ENCODE results near the gene LRRC25.
A peak's percentile ranks its signal among the peaks of the same experiment; 100 is the strongest.

LRRC25 gene

GRCh38 chr19:18435842-18436670, 38.6 kb upstream of the LRRC25 start:
- no peak for DNase-seq

- no peak for DNase-seq
Observed at GRCh38 chr19:18435178-18435841, 37.9 kb upstream of the LRRC25 start.

- no peak for DNase-seq
Observed at GRCh38 chr19:18434411-18435175, 37.2 kb upstream of the LRRC25 start.

GRCh38 chr19:18433735-18434398, 36.4 kb upstream of the LRRC25 start:
- DNase-seq = no peak

- no peak for DNase-seq
Observed at GRCh38 chr19:18433015-18433691, 35.7 kb upstream of the LRRC25 start.

GRCh38 chr19:18432275-18433014, 35.0 kb upstream of the LRRC25 start:
- DNase-seq = no peak

- no peak for DNase-seq
Observed at GRCh38 chr19:18431351-18432197, 34.2 kb upstream of the LRRC25 start.

GRCh38 chr19:18430417-18431144, 33.2 kb upstream of the LRRC25 start:
- DNase-seq = no peak

GRCh38 chr19:18429717-18430416, 32.4 kb upstream of the LRRC25 start:
- no peak for DNase-seq

GRCh38 chr19:18428787-18429674, 31.6 kb upstream of the LRRC25 start:
- DNase-seq = peak; percentile 69

GRCh38 chr19:18428173-18428786, 30.9 kb upstream of the LRRC25 start:
- peak; percentile 69 for DNase-seq

- DNase-seq = no peak
Observed at GRCh38 chr19:18427743-18428113, 30.3 kb upstream of the LRRC25 start.

GRCh38 chr19:18427080-18427742, 29.8 kb upstream of the LRRC25 start:
- no peak for DNase-seq

GRCh38 chr19:18426416-18426767, 29.0 kb upstream of the LRRC25 start:
- DNase-seq = no peak

GRCh38 chr19:18425515-18426415, 28.3 kb upstream of the LRRC25 start:
- peak; percentile 29 for DNase-seq

- no peak for DNase-seq
Observed at GRCh38 chr19:18424890-18425514, 27.6 kb upstream of the LRRC25 start.
